Measurements from ENCODE around the gene ZNF70. TPM values are rescaled to one million over a fixed set of nuclear protein-coding genes. Genes with fewer than 3 reads are reported as not detected.
A peak's percentile ranks its signal among the peaks of the same experiment; 100 is the strongest.

The ZNF70 gene
- total and polyA plus RNA-seq, 2 donors (not counting 1 experiment from before 2014, with no cell fraction given) = 2.1 to 8.3 TPM

DNA sequence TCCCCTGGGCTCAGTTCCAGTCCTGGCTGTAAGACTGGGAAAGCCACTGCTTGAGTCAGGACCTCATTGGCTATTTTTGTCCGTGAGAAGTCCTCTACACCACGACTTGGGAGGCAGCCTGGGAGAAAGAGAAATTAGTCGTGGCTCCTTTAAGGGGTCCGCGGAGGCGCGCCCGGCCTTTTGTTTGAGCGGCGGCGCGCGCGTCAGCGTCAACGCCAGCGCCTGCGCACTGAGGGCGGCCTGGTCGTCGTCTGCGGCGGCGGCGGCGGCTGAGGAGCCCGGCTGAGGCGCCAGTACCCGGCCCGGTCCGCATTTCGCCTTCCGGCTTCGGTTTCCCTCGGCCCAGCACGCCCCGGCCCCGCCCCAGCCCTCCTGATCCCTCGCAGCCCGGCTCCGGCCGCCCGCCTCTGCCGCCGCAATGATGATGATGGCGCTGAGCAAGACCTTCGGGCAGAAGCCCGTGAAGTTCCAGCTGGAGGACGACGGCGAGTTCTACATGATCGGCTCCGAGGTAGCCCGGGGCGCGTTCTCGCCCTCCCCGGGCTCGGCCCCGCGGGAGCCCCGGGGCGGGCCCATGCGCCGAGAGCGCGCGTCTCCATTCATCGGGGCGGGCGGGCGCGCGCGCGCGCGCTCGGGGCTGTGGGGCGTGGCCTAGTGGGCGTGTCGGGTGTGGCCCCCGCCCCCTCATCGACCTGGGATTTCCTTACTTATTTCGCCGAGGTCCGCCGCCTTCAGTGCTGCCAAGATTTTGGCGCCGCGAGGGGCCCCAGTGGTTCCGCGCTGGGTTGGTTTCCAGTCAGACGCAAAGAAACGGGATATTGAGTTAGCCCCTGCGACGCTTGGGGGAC, 36.1 kb upstream of the ZNF70 start, which contains the start of gene SMARCB1:
Gene SMARCB1 (plus strand): TSS at position 215 of the 848 bp plus-strand sequence. CDS start 204 bp downstream, at position 419.
- H3K4me1 ChIP-seq (ENCODE audit: control insufficient read depth in 2 of 2, insufficient read depth in 2 of 2, low read length in 2 of 2) = peaks cover 48 to 58% of the 10 kb centered on the region in 2 donors
- Mint-ChIP-seq H3K9me3 (ENCODE audit: insufficient read depth) (no peaks in the 10 kb centered on the region), H3K4me3 (peak within 1 kb of the TSS; percentile 95), H3K27me3 (no peaks in the 10 kb centered on the region), H3K4me1 (peaks cover 39% of the 10 kb centered on the region), H3K27ac (peak within 1 kb of the TSS; percentile 91)
- H3K4me3 ChIP-seq (ENCODE audit: control extremely low read depth in 1 of 5, extremely low read depth in 1 of 5, insufficient read depth in 1 of 5, low read depth in 2 of 5, low read length in 4 of 5) = peak within 1 kb of the TSS; percentile 72 to 95 (median 84)
- ChIA-PET CTCF (interaction anchor here (1.7 to 3.2 kb wide), 2 partner anchors 16 to 63 kb away, joined by 6 to 20 read pairs; no protein-coding TSS in a partner anchor), POLR2A (interaction anchor here (1.0 to 2.9 kb wide), 8 partner anchors 12 to 63 kb away, joined by 3 to 29 read pairs (median 8); partner anchors contain the start of genes DERL3, VPREB3 and ZNF70)
- DNase-seq (peak; percentile 94), ATAC-seq (ENCODE audit: low read depth) (peak; percentile 85)
- peak within 1 kb of the TSS; percentile 80 for H3K4me2 ChIP-seq (replicated peaks; ENCODE audit: low read depth, low read length, poor library complexity, severe bottlenecking)
- H3K27me3 ChIP-seq (replicated peaks in 1 of 4; ENCODE audit: control extremely low read depth in 1 of 4, control insufficient read depth in 3 of 4, insufficient read depth in 4 of 4, low read length in 3 of 4) = no peaks in the 10 kb centered on the region
- under 1% methylated on average over 95 of the region's 97 CpGs for WGBS (ENCODE audit: insufficient coverage)
- intact Hi-C loops (cut with micrococcal nuclease) = loop anchor here (1.0 to 10.0 kb wide), 8 partner anchors 13 to 228 kb away; partner anchors contain the start of genes CABIN1 and MMP11
- peak within 1 kb of the TSS; percentile 94 to 98 for H3K27ac ChIP-seq (ENCODE audit: low read length in 2 of 2)
- peaks cover 0 to 8% of the 10 kb centered on the region in 2 experiments for H3K36me3 ChIP-seq (replicated peaks in 1 of 2; ENCODE audit: control extremely low read depth in 1 of 2, control insufficient read depth in 1 of 2, extremely low read depth in 1 of 2, insufficient read depth in 2 of 2, low read length in 1 of 2)
- H4K20me1 ChIP-seq (ENCODE audit: control insufficient read depth, insufficient read depth, low read length, poor library complexity, severe bottlenecking) = peaks cover 44% of the 10 kb centered on the region
- H2AFZ ChIP-seq (ENCODE audit: insufficient read depth, low read depth, low read length, poor library complexity, severe bottlenecking) = peak within 1 kb of the TSS; percentile 81
- no peak for TF ChIP-seq EZH2 (IDR thresholded peaks at IDR 0.05; ENCODE audit: borderline replicate concordance, insufficient read depth, low read depth, low read length, poor library complexity, severe bottlenecking)
- TF ChIP-seq, protein P1, sequence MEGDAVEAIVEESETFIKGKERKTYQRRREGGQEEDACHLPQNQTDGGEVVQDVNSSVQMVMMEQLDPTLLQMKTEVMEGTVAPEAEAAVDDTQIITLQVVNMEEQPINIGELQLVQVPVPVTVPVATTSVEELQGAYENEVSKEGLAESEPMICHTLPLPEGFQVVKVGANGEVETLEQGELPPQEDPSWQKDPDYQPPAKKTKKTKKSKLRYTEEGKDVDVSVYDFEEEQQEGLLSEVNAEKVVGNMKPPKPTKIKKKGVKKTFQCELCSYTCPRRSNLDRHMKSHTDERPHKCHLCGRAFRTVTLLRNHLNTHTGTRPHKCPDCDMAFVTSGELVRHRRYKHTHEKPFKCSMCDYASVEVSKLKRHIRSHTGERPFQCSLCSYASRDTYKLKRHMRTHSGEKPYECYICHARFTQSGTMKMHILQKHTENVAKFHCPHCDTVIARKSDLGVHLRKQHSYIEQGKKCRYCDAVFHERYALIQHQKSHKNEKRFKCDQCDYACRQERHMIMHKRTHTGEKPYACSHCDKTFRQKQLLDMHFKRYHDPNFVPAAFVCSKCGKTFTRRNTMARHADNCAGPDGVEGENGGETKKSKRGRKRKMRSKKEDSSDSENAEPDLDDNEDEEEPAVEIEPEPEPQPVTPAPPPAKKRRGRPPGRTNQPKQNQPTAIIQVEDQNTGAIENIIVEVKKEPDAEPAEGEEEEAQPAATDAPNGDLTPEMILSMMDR (IDR thresholded peaks at IDR 0.05) = no peak
- H3K79me2 ChIP-seq (ENCODE audit: control insufficient read depth, insufficient read depth, low read length) = peaks cover 47% of the 10 kb centered on the region
- no peaks in the 10 kb centered on the region for H3K9me3 ChIP-seq (ENCODE audit: control extremely low read depth in 1 of 3, control insufficient read depth in 2 of 3, insufficient read depth in 1 of 3, low read length in 2 of 3)
- peak within 1 kb of the TSS; percentile 95 for H3K9ac ChIP-seq (ENCODE audit: low read length)

All from B cell (primary cell).